K562 (cell line): ENCODE data around the gene MLLT1. TPM values are rescaled to one million over a fixed set of nuclear protein-coding genes. Genes with fewer than 3 reads are reported as not detected.

Experiments
- BRF2 ChIP-seq: IDR thresholded peaks from 3 replicates; pipeline ENCODE4 v1.6.1; 2011; ENCODE audit warnings: borderline replicate concordance, mild to moderate bottlenecking; ENCODE audit not compliant: insufficient read length, insufficient read depth
- CBX3 ChIP-seq, 2 experiments: IDR thresholded peaks; 1 replicate in 1 of 2; 2 replicates in 1 of 2; pipeline ENCODE4 v1.6.1; 2012; ENCODE audit warnings: inconsistent platforms in 2 of 2, low read length in 2 of 2, borderline replicate concordance in 1 of 2, control low read depth in 1 of 2
- CBX5 ChIP-seq: IDR thresholded peaks from 2 replicates; pipeline ENCODE4 v1.6.1; 2014; ENCODE audit warnings: low read depth, borderline replicate concordance
- FIP1L1 ChIP-seq: fragments of 200-400 bp; formaldehyde crosslinking; IDR thresholded peaks from 2 replicates; pipeline ENCODE4 v1.6.1; 2018; ENCODE audit warnings: mild to moderate bottlenecking, low read depth, low read length; ENCODE audit not compliant: poor library complexity, severe bottlenecking
- FOXJ2 ChIP-seq: fragments of 200-800 bp; sonication (Bioruptor generic); IDR thresholded peaks from 2 replicates; pipeline ENCODE4 v1.6.1; 2016; ENCODE audit warnings: missing genetic modification characterization, missing compliant biosample characterization
- GABPA ChIP-seq: fragments of 200-800 bp; sonication (Bioruptor generic); conservative IDR thresholded peaks from 2 replicates; pipeline ENCODE4 v1.6.1; 2016; ENCODE audit warnings: low read depth, missing genetic modification characterization, missing compliant biosample characterization
- HIVEP1 ChIP-seq: fragments of 250-450 bp; sonication (Bioruptor Pico); IDR thresholded peaks from 2 replicates; pipeline ENCODE4 v1.4.0; 2020; ENCODE audit warnings: mild to moderate bottlenecking
- HOMEZ ChIP-seq: fragments of 250-450 bp; sonication (Bioruptor Pico); IDR thresholded peaks from 2 replicates; pipeline ENCODE4 v1.4.0; 2020; ENCODE audit warnings: mild to moderate bottlenecking, moderate library complexity
- MXD1 ChIP-seq: fragments of 250-450 bp; sonication (Bioruptor Pico); IDR thresholded peaks from 2 replicates; pipeline ENCODE4 v1.8.0; 2021; ENCODE audit warnings: borderline replicate concordance, mild to moderate bottlenecking, moderate library complexity; ENCODE audit not compliant: poor library complexity, severe bottlenecking
- NEUROD1 ChIP-seq: fragments of 150-350 bp; IDR thresholded peaks from 2 replicates; pipeline ENCODE4 v1.6.1; 2014; ENCODE audit warnings: borderline replicate concordance, low read length, low read depth; ENCODE audit not compliant: partially characterized antibody
- NR2F6 ChIP-seq: fragments of 450-650 bp; formaldehyde crosslinking; IDR thresholded peaks from 2 replicates; pipeline ENCODE4 v1.4.0; 2020; ENCODE audit warnings: mild to moderate bottlenecking
- PHF21A ChIP-seq: fragments of 450-650 bp; IDR thresholded peaks from 2 replicates; pipeline ENCODE4 v1.6.1; 2017; ENCODE audit warnings: low read depth, borderline replicate concordance
- RBM17 ChIP-seq: fragments of 200-400 bp; formaldehyde crosslinking; IDR thresholded peaks from 2 replicates; pipeline ENCODE4 v1.6.1; 2017; ENCODE audit warnings: low read depth, mild to moderate bottlenecking, low read length, borderline replicate concordance
- SIX5 ChIP-seq, 2 experiments: IDR thresholded peaks; 2 replicates each; pipeline ENCODE4 v1.6.1; 2011; ENCODE audit warnings: low read length in 2 of 2, borderline replicate concordance in 1 of 2, low read depth in 1 of 2, mild to moderate bottlenecking in 1 of 2, moderate library complexity in 1 of 2; ENCODE audit not compliant: insufficient read depth in 1 of 2
- TEAD2 ChIP-seq: fragments of 450-650 bp; IDR thresholded peaks from 2 replicates; pipeline ENCODE4 v1.6.1; 2016; ENCODE audit warnings: missing genetic modification characterization, control low read depth, missing compliant biosample characterization
- ZNF655 ChIP-seq: fragments of 250-450 bp; sonication (Bioruptor Pico); IDR thresholded peaks from 2 replicates; pipeline ENCODE4 v1.5.0; 2021
- ZNF75A ChIP-seq: fragments of 450-650 bp; formaldehyde crosslinking; IDR thresholded peaks from 2 replicates; pipeline ENCODE4 v1.4.0; 2020; ENCODE audit warnings: mild to moderate bottlenecking
- polyA plus RNA-seq, 8 experiments: library from polyadenylated mRNA; depleted of rRNA in 4 of 8; stranded (reverse) in 5 of 8; unstranded in 3 of 8; fragments of >200 nt; fragmentation: Nextera tagmentation in 2 of 8; fragmentation: Illumina TruSeq in 1 of 8; extraction: Ambion mirVana in 2 of 8; extraction: Trizol in 1 of 8; gene quantifications; 2 replicates each; pipeline versions ENCODE4 v1.2.1 to v1.2.3, GENCODE V29; 2011 to 2014; ENCODE audit warnings: inconsistent platforms in 1 of 8, missing spikeins in 1 of 8
- total RNA-seq, 7 experiments: library from RNA; depleted of rRNA in 6 of 7; stranded (reverse); fragments of >200 nt in 6 of 7; fragmentation: Illumina TruSeq in 2 of 7; extraction: Trizol in 2 of 7; gene quantifications; 2 replicates each; pipeline versions ENCODE4 v1.2.1 to v1.2.3, GENCODE V29; 2011 to 2021; ENCODE audit warnings: low replicate concordance in 1 of 7
- TF ChIP-seq, protein P1 (sequence below): sonication (generic); formaldehyde crosslinking; IDR thresholded peaks from 2 replicates; pipeline ENCODE4 v1.5.0; 2020; ENCODE audit warnings: missing genetic modification reagents
- TF ChIP-seq, protein P2 (sequence below): fragments of 250-450 bp; sonication (Bioruptor Pico); IDR thresholded peaks from 2 replicates; pipeline ENCODE4 v1.4.0; 2020; ENCODE audit warnings: mild to moderate bottlenecking, moderate library complexity, borderline replicate concordance

The MLLT1 gene
- total and polyA plus RNA-seq, 9 of the 15 experiments (the other 6 are each of a cell fraction or from before 2014, with no cell fraction given): 0.23 to 63.5 (median 15.4) TPM

GRCh38 chr19:6313398-6313969, 33.7 kb upstream of the MLLT1 start (continued):
- TF ChIP-seq BRF2: no peak
- 0 out of 2 replicates have a peak, but pooled peaks have one; percentile 29 for TF ChIP-seq CBX5
- TF ChIP-seq TEAD2 (tag): no peak
- TF ChIP-seq FIP1L1: no peak
- TF ChIP-seq SIX5 (IDR thresholded peaks at IDR 0.05; ENCODE audit: borderline replicate concordance in 1 of 2, insufficient read depth in 1 of 2, low read depth in 1 of 2, low read length in 2 of 2): peak; percentile 58 to 64
- TF ChIP-seq NR2F6: no peak
- TF ChIP-seq PHF21A: no peak
- TF ChIP-seq, protein P1, sequence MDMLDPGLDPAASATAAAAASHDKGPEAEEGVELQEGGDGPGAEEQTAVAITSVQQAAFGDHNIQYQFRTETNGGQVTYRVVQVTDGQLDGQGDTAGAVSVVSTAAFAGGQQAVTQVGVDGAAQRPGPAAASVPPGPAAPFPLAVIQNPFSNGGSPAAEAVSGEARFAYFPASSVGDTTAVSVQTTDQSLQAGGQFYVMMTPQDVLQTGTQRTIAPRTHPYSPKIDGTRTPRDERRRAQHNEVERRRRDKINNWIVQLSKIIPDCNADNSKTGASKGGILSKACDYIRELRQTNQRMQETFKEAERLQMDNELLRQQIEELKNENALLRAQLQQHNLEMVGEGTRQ (CRISPR knock-in tag): no peak
- TF ChIP-seq RBM17: no peak
- TF ChIP-seq CBX3 (IDR thresholded peaks at IDR 0.05; ENCODE audit: borderline replicate concordance in 1 of 2, low read length in 2 of 2): peak in 1 of 2 experiments; percentile 82; a peak in 2 of 3 replicates
- TF ChIP-seq ZNF655 (CRISPR knock-in tag): no peak
- no peak for TF ChIP-seq HIVEP1 (CRISPR knock-in tag)
- no peak for TF ChIP-seq NEUROD1
- no peak for TF ChIP-seq FOXJ2 (tag)
- no peak for TF ChIP-seq ZNF75A (CRISPR knock-in tag)
- TF ChIP-seq, protein P2, sequence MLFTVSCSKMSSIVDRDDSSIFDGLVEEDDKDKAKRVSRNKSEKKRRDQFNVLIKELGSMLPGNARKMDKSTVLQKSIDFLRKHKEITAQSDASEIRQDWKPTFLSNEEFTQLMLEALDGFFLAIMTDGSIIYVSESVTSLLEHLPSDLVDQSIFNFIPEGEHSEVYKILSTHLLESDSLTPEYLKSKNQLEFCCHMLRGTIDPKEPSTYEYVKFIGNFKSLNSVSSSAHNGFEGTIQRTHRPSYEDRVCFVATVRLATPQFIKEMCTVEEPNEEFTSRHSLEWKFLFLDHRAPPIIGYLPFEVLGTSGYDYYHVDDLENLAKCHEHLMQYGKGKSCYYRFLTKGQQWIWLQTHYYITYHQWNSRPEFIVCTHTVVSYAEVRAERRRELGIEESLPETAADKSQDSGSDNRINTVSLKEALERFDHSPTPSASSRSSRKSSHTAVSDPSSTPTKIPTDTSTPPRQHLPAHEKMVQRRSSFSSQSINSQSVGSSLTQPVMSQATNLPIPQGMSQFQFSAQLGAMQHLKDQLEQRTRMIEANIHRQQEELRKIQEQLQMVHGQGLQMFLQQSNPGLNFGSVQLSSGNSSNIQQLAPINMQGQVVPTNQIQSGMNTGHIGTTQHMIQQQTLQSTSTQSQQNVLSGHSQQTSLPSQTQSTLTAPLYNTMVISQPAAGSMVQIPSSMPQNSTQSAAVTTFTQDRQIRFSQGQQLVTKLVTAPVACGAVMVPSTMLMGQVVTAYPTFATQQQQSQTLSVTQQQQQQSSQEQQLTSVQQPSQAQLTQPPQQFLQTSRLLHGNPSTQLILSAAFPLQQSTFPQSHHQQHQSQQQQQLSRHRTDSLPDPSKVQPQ (CRISPR knock-in tag): no peak
- TF ChIP-seq GABPA (tag): peak; percentile 51
- TF ChIP-seq MXD1 (CRISPR knock-in tag): no peak
- no peak for TF ChIP-seq HOMEZ (CRISPR knock-in tag)
